Spleen (tissue), 7 donors: Measurements from ENCODE around the gene NUDT3.

ENCODE experiments used
- POLR2A ChIP-seq, 3 donors: fragments of 450-650 bp; IDR thresholded peaks; one replicate each; pipeline ENCODE4 v1.5.1; 2017; ENCODE audit warnings: antibody characterized with exemption in 3 of 3, mild to moderate bottlenecking in 1 of 3
- POLR2AphosphoS5 ChIP-seq, 3 donors: sonication (generic); formaldehyde crosslinking; IDR thresholded peaks; one replicate each; pipeline ENCODE4 v1.5.1; 2017; ENCODE audit warnings: antibody characterized with exemption in 3 of 3
- TF ChIP-seq, protein P1 (sequence below), 11 experiments: fragments of 200-600 bp in 7 of 11; fragments of 450-650 bp in 4 of 11; sonication (generic) in 4 of 11; IDR thresholded peaks in 8 of 11; conservative IDR thresholded peaks in 3 of 11; 1 replicate in 7 of 11; 2 replicates in 4 of 11; pipeline versions ENCODE4 v1.4.0 to v1.8.0; 2016 to 2021; ENCODE audit warnings: antibody characterized with exemption in 11 of 11, inconsistent platforms in 4 of 11, mild to moderate bottlenecking in 1 of 11
- donor health status: DM: no; HTN: no; CAD: no; lungs with moderate emphysema.
- donor health status: DM: no; HTN: no; CAD: no.
- donor health status: DM: no; HTN: no; CAD: no.

DNA sequence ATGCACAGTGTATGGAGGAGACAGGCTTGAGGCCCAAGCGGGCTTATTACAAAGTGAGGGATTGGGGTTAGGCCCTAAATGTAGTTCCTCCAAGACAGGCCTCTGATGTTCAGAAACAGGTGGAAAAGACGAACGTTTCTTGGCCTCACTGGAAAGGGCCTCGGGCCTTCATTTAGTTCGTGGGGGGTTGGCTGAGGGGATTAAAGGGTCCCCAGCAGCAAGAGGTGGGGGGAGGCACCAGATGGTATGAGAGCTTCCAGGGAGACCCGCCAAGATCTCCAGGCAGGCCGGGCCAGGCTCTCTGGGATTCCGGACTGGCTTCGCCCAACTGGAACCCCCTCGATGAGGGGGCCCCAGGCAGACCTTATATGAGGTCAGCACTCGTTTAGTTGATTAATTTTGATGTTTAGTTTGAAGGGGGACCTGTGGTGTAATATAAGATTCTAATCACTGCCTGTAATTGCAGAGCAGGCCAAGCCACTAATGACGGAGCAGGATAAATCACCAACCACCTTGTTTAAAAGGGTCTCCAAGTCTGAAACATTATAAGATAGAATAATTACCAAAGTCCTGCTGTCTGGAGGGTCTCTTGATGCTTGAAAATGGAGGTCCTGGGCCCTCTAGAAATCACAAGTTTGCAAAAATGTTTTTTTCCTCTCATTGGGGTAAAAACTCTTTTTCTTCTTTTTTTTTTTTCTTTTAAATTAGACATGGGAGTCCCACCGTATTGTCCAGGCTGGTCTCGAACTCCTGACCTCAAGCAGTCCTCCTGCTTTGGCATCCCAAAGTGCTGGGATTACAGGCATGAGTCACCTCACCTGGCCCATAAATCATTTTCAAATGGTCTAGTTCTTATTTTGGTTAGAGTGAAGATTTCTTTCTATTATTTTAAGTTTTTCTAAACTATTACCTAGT is 153.6 kb downstream of the NUDT3 start:
- TF ChIP-seq, protein P1, sequence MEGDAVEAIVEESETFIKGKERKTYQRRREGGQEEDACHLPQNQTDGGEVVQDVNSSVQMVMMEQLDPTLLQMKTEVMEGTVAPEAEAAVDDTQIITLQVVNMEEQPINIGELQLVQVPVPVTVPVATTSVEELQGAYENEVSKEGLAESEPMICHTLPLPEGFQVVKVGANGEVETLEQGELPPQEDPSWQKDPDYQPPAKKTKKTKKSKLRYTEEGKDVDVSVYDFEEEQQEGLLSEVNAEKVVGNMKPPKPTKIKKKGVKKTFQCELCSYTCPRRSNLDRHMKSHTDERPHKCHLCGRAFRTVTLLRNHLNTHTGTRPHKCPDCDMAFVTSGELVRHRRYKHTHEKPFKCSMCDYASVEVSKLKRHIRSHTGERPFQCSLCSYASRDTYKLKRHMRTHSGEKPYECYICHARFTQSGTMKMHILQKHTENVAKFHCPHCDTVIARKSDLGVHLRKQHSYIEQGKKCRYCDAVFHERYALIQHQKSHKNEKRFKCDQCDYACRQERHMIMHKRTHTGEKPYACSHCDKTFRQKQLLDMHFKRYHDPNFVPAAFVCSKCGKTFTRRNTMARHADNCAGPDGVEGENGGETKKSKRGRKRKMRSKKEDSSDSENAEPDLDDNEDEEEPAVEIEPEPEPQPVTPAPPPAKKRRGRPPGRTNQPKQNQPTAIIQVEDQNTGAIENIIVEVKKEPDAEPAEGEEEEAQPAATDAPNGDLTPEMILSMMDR (IDR thresholded peaks at IDR 0.05 in 8 of 11, conservative IDR thresholded peaks at IDR 0.05 in 3 of 11): no peak
- TF ChIP-seq POLR2AphosphoS5 (IDR thresholded peaks at IDR 0.05): no peak
- TF ChIP-seq POLR2A (IDR thresholded peaks at IDR 0.05): no peak
